PC-3 (cell line): ENCODE measurements around the gene IRAG1. TPM values are rescaled to one million over a fixed set of nuclear protein-coding genes. Genes with fewer than 3 reads are reported as not detected.

Experiments used
- ATAC-seq: fragments of 200-7000 bp; cut with Tn5 transposase; 2 replicates; pipeline ENCODE4 v1.9.1; 2020; ENCODE audit warnings: mild to moderate bottlenecking, moderate library complexity
- BruUV-seq: library from RNA; stranded (reverse); fragments of 400-500 nt; replicated peaks from 2 replicates; lab custom pipeline; 2021; lab: Mats Ljungman, UMichigan
- CTCF ChIA-PET: fragments of 300-600 bp; sonication (Branson Sonifier 250); formaldehyde crosslinking; loops from one replicate; lab custom pipeline; 2022; ENCODE audit warnings: antibody characterized with exemption; lab: Charles Lee
- POLR2A ChIA-PET: fragments of 300-600 bp; sonication (Branson Sonifier 250); formaldehyde crosslinking; loops from one replicate; lab custom pipeline; 2022; ENCODE audit warnings: antibody characterized with exemption; ENCODE audit not compliant: unreplicated experiment; lab: Charles Lee
- DNase-seq: peaks from one replicate; pipeline ENCODE4 v3.0.0-alpha.2; 2015
- H2AFZ ChIP-seq: fragments of 300-600 bp; sonication (generic); 2 replicates; pipeline ENCODE4 v1.6.0; 2016; ENCODE audit warnings: antibody characterized with exemption, low read length
- H3F3A ChIP-seq: fragments of 300-600 bp; sonication (generic); one replicate; pipeline ENCODE4 v1.6.0; 2017; ENCODE audit warnings: antibody characterized with exemption, low read length, control low read depth, mild to moderate bottlenecking; ENCODE audit not compliant: unreplicated experiment
- H3K27ac ChIP-seq: fragments of 300-600 bp; sonication (generic); 2 replicates; pipeline ENCODE4 v1.5.1; 2016; ENCODE audit warnings: mild to moderate bottlenecking, low read length
- H3K27me3 ChIP-seq: fragments of 300-600 bp; sonication (generic); 2 replicates; pipeline ENCODE4 v1.6.1; 2016; ENCODE audit warnings: low read length, mixed read lengths
- H3K36me3 ChIP-seq: fragments of 300-600 bp; sonication (generic); 2 replicates; pipeline ENCODE4 v1.6.1; 2016; ENCODE audit warnings: low read depth, mixed run types, low read length, mixed read lengths
- H3K4me1 ChIP-seq: fragments of 300-600 bp; sonication (generic); 2 replicates; pipeline ENCODE4 v1.5.1; 2016; ENCODE audit warnings: low read length; ENCODE audit not compliant: insufficient read depth
- H3K4me2 ChIP-seq: fragments of 300-600 bp; sonication (generic); 2 replicates; pipeline ENCODE4 v1.6.0; 2016; ENCODE audit warnings: low read length
- H3K4me3 ChIP-seq: fragments of 300-600 bp; sonication (generic); 2 replicates; pipeline ENCODE4 v1.5.1; 2016; ENCODE audit warnings: mild to moderate bottlenecking, low read length, mixed read lengths
- H3K79me2 ChIP-seq: fragments of 300-600 bp; sonication (generic); 2 replicates; pipeline ENCODE4 v1.6.1; 2017; ENCODE audit warnings: low read length, mixed read lengths
- H3K9ac ChIP-seq: fragments of 300-600 bp; sonication (generic); 2 replicates; pipeline ENCODE4 v1.6.0; 2016; ENCODE audit warnings: mild to moderate bottlenecking, low read length
- H3K9me2 ChIP-seq: fragments of 300-600 bp; sonication (generic); replicated peaks from 2 replicates; pipeline ENCODE4 v1.6.1; 2016; ENCODE audit warnings: mixed run types, low read length, mixed read lengths
- H3K9me3 ChIP-seq: fragments of 300-600 bp; sonication (generic); 2 replicates; pipeline ENCODE4 v1.6.1; 2016; ENCODE audit warnings: low read length, mixed read lengths
- H4K20me1 ChIP-seq: fragments of 300-600 bp; sonication (generic); 2 replicates; pipeline ENCODE4 v1.6.1; 2016; ENCODE audit warnings: low read length, mixed read lengths
- EZH2 ChIP-seq: fragments of 300-600 bp; sonication (generic); IDR thresholded peaks from one replicate; pipeline ENCODE4 v1.6.1; 2017; ENCODE audit warnings: antibody characterized with exemption, mild to moderate bottlenecking, low read length; ENCODE audit not compliant: unreplicated experiment
- EZH2phosphoT487 ChIP-seq: fragments of 300-600 bp; sonication (generic); IDR thresholded peaks from 2 replicates; pipeline ENCODE4 v1.6.1; 2018; ENCODE audit warnings: mild to moderate bottlenecking, antibody characterized with exemption, low read length, borderline replicate concordance
- intact Hi-C: fragments of 100-400 bp; cut with micrococcal nuclease; formaldehyde crosslinking; loops from 2 replicates; pipeline ENCODE4 v1.9.0; 2023
- total RNA-seq: library from RNA; depleted of rRNA; stranded (reverse); fragments of >200 nt; gene quantifications from 2 replicates; pipeline ENCODE4 v1.2.3, GENCODE V29; 2014
- TF ChIP-seq, protein P1 (sequence below): fragments of 300-600 bp; sonication (generic); conservative IDR thresholded peaks from 2 replicates; pipeline ENCODE4 v1.5.1; 2017; ENCODE audit warnings: antibody characterized with exemption, low read depth, mild to moderate bottlenecking, low read length

IRAG1 gene
- total RNA-seq, 1 experiment from 2014 or later: not detected

DNA sequence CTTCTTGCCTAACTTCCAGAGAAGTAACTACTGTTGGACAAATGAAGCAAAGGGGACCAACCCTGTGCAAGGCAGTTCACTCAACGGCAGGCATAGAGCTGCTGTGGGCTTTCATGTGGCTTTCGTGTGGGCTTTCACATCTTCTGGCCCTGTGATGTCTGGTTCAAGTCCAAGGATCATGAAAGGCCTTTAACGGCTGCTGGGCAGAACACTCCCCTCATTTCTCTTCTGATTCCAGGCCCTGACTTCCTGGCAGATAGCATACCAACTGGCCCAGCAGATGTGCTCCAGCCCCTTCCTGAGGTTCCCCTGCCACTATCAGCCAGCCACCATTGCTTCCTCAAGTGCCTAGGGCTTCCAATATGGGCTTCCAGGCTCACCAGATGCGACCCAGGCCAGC lies 28.8 kb upstream of the IRAG1 start:
- Histone ChIP-seq H3K27me3 (no peaks in the 10 kb centered on the region), H3K9ac (no peak overlapping the region), H3K79me2 (no peaks in the 10 kb centered on the region), H3K9me3 (no peaks in the 10 kb centered on the region), H3K4me1 (peaks cover 11% of the 10 kb centered on the region), H3K4me3 (no peak overlapping the region), H4K20me1 (no peaks in the 10 kb centered on the region), H3K36me3 (no peaks in the 10 kb centered on the region), H3K27ac (no peak overlapping the region), H3K4me2 (no peak overlapping the region), H2AFZ (no peak overlapping the region), H3F3A (no peaks in the 10 kb centered on the region), H3K9me2 (no peaks in the 10 kb centered on the region)
- no TSS peak for BruUV-seq
- CTCF ChIA-PET: no interaction called here
- POLR2A ChIA-PET: no interaction called here
- intact Hi-C loops: no loop called here
- ATAC-seq: no peak
- TF ChIP-seq EZH2phosphoT487: no peak
- TF ChIP-seq, protein P1, sequence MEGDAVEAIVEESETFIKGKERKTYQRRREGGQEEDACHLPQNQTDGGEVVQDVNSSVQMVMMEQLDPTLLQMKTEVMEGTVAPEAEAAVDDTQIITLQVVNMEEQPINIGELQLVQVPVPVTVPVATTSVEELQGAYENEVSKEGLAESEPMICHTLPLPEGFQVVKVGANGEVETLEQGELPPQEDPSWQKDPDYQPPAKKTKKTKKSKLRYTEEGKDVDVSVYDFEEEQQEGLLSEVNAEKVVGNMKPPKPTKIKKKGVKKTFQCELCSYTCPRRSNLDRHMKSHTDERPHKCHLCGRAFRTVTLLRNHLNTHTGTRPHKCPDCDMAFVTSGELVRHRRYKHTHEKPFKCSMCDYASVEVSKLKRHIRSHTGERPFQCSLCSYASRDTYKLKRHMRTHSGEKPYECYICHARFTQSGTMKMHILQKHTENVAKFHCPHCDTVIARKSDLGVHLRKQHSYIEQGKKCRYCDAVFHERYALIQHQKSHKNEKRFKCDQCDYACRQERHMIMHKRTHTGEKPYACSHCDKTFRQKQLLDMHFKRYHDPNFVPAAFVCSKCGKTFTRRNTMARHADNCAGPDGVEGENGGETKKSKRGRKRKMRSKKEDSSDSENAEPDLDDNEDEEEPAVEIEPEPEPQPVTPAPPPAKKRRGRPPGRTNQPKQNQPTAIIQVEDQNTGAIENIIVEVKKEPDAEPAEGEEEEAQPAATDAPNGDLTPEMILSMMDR: no peak
- TF ChIP-seq EZH2: no peak
- no peak for DNase-seq

DNA sequence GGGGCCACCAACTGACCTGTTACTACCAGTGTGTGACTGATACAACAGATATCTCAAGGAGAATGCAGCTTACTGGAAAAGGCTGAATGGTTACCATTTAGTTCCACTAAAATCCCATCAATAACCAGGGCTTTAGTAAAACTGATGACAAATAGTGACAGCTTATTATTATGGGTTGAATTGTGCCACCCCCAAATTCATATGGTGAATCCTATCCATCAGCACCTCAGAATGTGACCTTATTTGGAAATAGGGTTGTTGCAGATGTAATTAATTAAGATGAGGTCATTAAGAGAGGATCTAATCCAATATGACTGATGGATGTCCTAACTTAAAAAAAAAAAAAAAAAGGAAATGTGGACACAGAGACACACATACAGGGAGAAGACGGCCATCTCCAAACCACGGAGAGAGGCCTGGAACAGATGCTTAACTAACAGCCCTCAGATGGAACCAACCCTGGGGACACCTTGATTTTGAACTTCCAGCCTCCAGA lies 27.4 kb upstream of the IRAG1 start:
- ChIA-PET POLR2A (no interaction called here), CTCF (no interaction called here)
- H3K9ac ChIP-seq: no peak overlapping the region
- TF ChIP-seq EZH2phosphoT487 (no peak), EZH2 (no peak)
- TF ChIP-seq, protein P1: no peak
- H3K4me2 ChIP-seq: no peak overlapping the region
- no peak overlapping the region for H2AFZ ChIP-seq
- no peak overlapping the region for H3K27ac ChIP-seq
- no peaks in the 10 kb centered on the region for H3K9me3 ChIP-seq
- intact Hi-C loops: loop anchor here (1.0 kb wide), 1 partner anchor 34 kb away; no protein-coding TSS in a partner anchor
- H3K36me3 ChIP-seq: no peaks in the 10 kb centered on the region
- ATAC-seq: no peak
- H3K4me1 ChIP-seq: peaks cover 18% of the 10 kb centered on the region
- H3K9me2 ChIP-seq: no peaks in the 10 kb centered on the region
- no peaks in the 10 kb centered on the region for H3K27me3 ChIP-seq
- no peaks in the 10 kb centered on the region for H4K20me1 ChIP-seq
- H3K79me2 ChIP-seq: no peaks in the 10 kb centered on the region
- no TSS peak for BruUV-seq
- H3K4me3 ChIP-seq: no peak overlapping the region
- no peak for DNase-seq
- no peaks in the 10 kb centered on the region for H3F3A ChIP-seq

DNA sequence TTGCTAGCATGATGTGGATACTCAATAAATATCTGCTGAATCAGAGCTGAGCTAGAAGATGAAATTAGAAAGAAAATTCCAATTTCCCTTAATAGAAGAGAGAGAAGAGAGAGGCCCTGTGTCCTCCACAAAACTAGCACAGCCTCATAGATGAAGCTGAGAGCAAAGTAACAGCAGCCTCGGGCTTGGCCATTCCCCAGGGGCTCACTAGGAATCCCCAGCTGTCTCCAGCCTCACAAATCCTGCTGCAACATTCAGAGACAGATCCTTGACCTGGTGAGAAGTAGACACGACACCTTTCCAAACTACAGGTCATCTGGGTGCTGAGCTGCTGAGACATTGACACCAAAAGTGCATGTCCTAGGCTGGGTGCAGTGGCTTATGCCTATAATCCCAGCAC lies 26.1 kb upstream of the IRAG1 start:
- CTCF ChIA-PET: no interaction called here
- Histone ChIP-seq H3K36me3 (no peaks in the 10 kb centered on the region), H3K79me2 (no peaks in the 10 kb centered on the region), H3K27me3 (no peaks in the 10 kb centered on the region), H3K4me1 (peaks cover 13% of the 10 kb centered on the region), H3K27ac (no peak overlapping the region), H3K4me2 (no peak overlapping the region), H3K4me3 (no peak overlapping the region), H3K9ac (no peak overlapping the region), H3K9me2 (no peaks in the 10 kb centered on the region), H3K9me3 (no peaks in the 10 kb centered on the region), H3F3A (no peaks in the 10 kb centered on the region), H2AFZ (no peak overlapping the region), H4K20me1 (no peaks in the 10 kb centered on the region)
- TF ChIP-seq, protein P1: no peak
- TF ChIP-seq EZH2phosphoT487 (no peak), EZH2 (no peak)
- intact Hi-C loops: loop anchor here (1.0 kb wide), 1 partner anchor 32 kb away; no protein-coding TSS in a partner anchor
- no peak for DNase-seq
- POLR2A ChIA-PET: no interaction called here
- no TSS peak for BruUV-seq
- no peak for ATAC-seq
